Right lung (tissue), 5 donors: Measurements from ENCODE around the gene BCAP31. TPM values are rescaled to one million over a fixed set of nuclear protein-coding genes. Genes with fewer than 3 reads are reported as not detected.

Experiments used
- DNase-seq, 2 donors: peaks; one replicate each; pipeline ENCODE4 v3.0.0-alpha.2; 2013
- polyA plus RNA-seq, 5 donors: library from polyadenylated mRNA; unstranded; fragments of 120-200 nt; gene quantifications; one replicate each; pipeline versions ENCODE4 v1.2.1 to v1.2.3, GENCODE V29; 2013; ENCODE audit warnings: inconsistent platforms in 1 of 5, low replicate concordance in 1 of 5; ENCODE audit not compliant: insufficient read length in 5 of 5, insufficient read depth in 1 of 5

Gene BCAP31
- polyA plus RNA-seq, 5 donors = 119 to 161 (median 139) TPM

DNA sequence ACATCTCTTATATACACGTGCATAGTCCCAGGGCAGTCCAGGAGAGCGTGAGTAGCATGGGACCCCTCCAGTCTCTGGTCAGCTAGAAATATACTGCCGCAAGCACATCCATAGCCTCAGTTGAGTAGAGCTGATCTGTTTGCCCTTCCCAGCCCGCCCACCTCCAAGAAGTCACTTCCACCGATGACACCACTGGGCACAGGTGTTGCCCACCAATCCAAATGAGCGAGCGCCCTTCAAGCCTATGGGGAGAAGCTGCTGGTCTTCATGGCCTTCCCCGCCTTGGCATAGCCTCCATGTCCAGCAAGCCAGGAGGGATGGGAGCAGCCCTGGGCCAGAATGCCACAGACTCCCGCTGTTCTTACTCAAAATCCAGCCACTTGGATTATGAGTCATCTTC lies 67.0 kb downstream of the BCAP31 start:
- no peak for DNase-seq

GRCh38 chrX:153653556-153653955 lies 70.6 kb downstream of the BCAP31 start:
- DNase-seq = no peak

GRCh38 chrX:153651540-153652079 lies 72.6 kb downstream of the BCAP31 start:
- DNase-seq = no peak

GRCh38 chrX:153650959-153651358 lies 73.2 kb downstream of the BCAP31 start:
- no peak for DNase-seq

Other genes starting within 250 kb of the BCAP31 start
- 100 to 1,000 TPM; 124 to 242 (median 164) TPM for gene BGN, start 229.4 kb downstream of the BCAP31 start, polyA plus RNA-seq
- gene ATP2B3, start 206.7 kb downstream of the BCAP31 start, polyA plus RNA-seq = under 1 TPM; 0.17 to 0.43 (median 0.29) TPM
- gene CCNQ, start 125.2 kb downstream of the BCAP31 start, polyA plus RNA-seq = 10 to 100 TPM; 11.3 to 20.1 (median 12.6) TPM
- gene DUSP9, start 77.2 kb downstream of the BCAP31 start, polyA plus RNA-seq = under 1 TPM in 3 of 5 donors, not detected in 2; 0.12 to 0.69 (median 0.45) TPM
- 1 to 10 TPM in 1 of 5 donors, under 1 TPM in 4; 0.54 to 1.1 (median 0.64) TPM for gene PNCK, start 50.6 kb downstream of the BCAP31 start, polyA plus RNA-seq
- gene SLC6A8, start 36.5 kb downstream of the BCAP31 start, polyA plus RNA-seq = 1 to 10 TPM; 3.7 to 9.8 (median 7.8) TPM
- 10 to 100 TPM in 1 of 5 donors, 1 to 10 TPM in 4; 5.7 to 11.7 (median 7.2) TPM for gene ABCD1, start 469 bp upstream of the BCAP31 start, polyA plus RNA-seq
- 1 to 10 TPM; 2.1 to 4.1 (median 3.7) TPM for gene PLXNB3, start 39.9 kb upstream of the BCAP31 start, polyA plus RNA-seq
- gene SRPK3, start 56.7 kb upstream of the BCAP31 start, polyA plus RNA-seq = 10 to 100 TPM in 1 of 5 donors, 1 to 10 TPM in 3, under 1 TPM in 1; 0.63 to 14.2 (median 1.4) TPM
- 10 to 100 TPM; 48.9 to 75.0 (median 52.7) TPM for gene IDH3G, start 70.0 kb upstream of the BCAP31 start, polyA plus RNA-seq
- gene SSR4, start 70.3 kb upstream of the BCAP31 start, polyA plus RNA-seq = 100 to 1,000 TPM; 152 to 222 (median 163) TPM
- 10 to 100 TPM in 3 of 5 donors, 1 to 10 TPM in 2; 8.5 to 13.9 (median 10.4) TPM for gene PDZD4, start 106.2 kb upstream of the BCAP31 start, polyA plus RNA-seq
- under 1 TPM; 0.13 to 0.44 (median 0.20) TPM for gene L1CAM, start 161.8 kb upstream of the BCAP31 start, polyA plus RNA-seq
- 1 to 10 TPM in 1 of 5 donors, under 1 TPM in 4; 0.58 to 1.3 (median 0.73) TPM for gene AVPR2, start 180.3 kb upstream of the BCAP31 start, polyA plus RNA-seq
- 10 to 100 TPM; 17.1 to 29.6 (median 25.4) TPM for gene ARHGAP4, start 201.9 kb upstream of the BCAP31 start, polyA plus RNA-seq
- gene NAA10, start 210.7 kb upstream of the BCAP31 start, polyA plus RNA-seq = 10 to 100 TPM; 48.0 to 85.6 (median 53.5) TPM
- 1 to 10 TPM; 4.1 to 7.8 (median 6.3) TPM for gene RENBP, start 220.3 kb upstream of the BCAP31 start, polyA plus RNA-seq
- gene HCFC1, start 247.4 kb upstream of the BCAP31 start, polyA plus RNA-seq = 10 to 100 TPM; 26.7 to 48.5 (median 31.9) TPM
- 1 to 10 TPM; 4.6 to 6.8 (median 6.4) TPM for gene TMEM187, start 248.4 kb upstream of the BCAP31 start, polyA plus RNA-seq